ENCODE results near the gene DNM3.
A peak's percentile ranks its signal among the peaks of the same experiment; 100 is the strongest.

Gene DNM3

DNA sequence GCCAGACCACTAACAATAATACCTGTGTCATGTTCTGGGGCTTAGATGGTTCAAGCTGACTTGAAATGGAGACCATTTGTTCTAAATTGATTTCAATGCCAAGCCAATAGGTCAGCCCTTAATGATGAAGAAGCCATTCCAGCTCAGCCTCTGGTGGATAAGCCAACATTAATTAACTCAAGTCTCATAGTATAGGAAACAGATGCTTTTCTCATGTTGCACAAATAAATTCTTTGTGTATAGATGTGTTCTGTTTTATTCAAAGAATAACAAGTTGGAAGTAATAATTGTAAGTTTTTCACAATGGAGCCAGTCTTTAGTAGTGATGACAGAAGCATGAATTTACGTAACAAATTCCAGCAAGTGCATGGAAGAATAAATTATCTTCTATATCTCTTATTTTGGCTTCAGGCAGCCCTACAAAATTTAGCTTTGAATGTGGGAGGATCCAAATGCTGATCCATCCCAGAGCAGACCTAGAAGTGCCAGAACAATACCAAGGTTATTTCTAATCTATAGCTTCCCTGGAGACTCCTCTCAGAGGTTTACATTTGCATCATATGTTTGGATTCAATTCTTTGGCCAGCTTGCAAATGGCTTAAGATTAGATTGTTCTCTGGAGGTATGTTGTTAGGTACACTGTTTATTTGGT, 536.9 kb downstream of the DNM3 start:
- DNase-seq (ENCODE audit: extremely low read depth, low read depth): no peak
- no peak overlapping the region for H3K4me3 ChIP-seq (replicated peaks; ENCODE audit: low read depth, low read length)
- TF ChIP-seq CTCF (IDR thresholded peaks at IDR 0.05; ENCODE audit: low read depth, low read length, missing control alignments): no peak

DNA sequence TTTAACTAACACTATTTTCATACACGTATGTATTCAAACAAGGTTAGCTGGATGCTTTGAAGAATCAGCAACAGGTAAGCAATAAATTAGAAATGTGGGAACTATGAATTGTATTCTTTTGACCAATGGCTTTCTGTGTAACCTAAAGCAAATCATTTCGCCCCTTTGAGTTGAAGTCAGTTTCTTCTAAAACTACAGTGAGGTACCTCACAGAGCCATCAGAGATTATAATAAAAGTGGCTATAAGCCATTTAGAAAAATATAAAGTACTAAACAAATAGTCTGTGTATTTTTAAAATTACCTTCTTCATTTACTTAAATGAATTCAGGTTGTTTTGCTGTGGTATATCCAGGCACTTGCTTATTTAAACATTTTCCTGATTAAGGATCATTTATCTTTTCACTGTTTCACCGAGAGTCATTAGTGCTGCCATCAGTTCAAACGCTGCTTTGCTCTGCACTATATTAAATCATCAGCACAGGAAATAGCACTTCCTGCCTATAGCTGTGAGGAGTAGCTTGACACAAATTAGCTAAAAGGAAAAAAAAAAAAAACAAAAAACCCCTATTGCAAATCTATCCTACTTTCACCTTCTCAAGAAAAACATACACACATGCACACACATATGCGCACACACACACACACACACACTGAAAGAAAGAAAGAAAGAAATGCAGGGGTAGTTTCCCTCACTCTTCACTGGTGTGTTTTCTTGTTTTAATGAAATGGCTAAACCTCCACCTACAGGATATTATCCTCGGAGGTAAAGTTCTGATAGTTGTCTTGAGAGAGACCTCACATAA, 539.3 kb downstream of the DNM3 start:
- no peak for TF ChIP-seq CTCF (IDR thresholded peaks at IDR 0.05; ENCODE audit: low read depth, low read length, missing control alignments)
- DNase-seq (ENCODE audit: extremely low read depth, low read depth): no peak
- no peak overlapping the region for H3K4me3 ChIP-seq (replicated peaks; ENCODE audit: low read depth, low read length)

DNA sequence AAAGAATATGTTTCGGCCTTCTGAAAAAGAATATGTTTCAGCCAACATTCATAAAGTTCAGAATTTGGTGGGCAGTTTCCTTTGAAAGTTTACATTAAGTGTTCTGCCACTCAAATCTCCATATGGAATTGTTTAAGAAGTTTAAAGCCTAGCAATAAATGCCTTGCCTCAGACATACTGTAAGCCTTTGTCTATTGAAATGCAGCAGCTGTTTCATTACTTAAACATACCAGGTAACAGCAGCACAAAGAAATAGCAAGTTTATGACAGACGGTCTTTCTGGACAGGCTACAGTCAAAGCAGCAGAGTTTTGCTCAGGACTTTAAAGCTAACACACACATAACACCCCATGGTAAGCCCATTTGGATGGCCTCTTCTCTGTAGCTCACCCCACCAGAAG, 540.6 kb downstream of the DNM3 start:
- H3K4me3 ChIP-seq (replicated peaks; ENCODE audit: low read depth, low read length): no peak overlapping the region
- no peak for TF ChIP-seq CTCF (IDR thresholded peaks at IDR 0.05; ENCODE audit: low read depth, low read length, missing control alignments)
- no peak for DNase-seq (ENCODE audit: extremely low read depth, low read depth)

- H3K4me3 ChIP-seq (replicated peaks; ENCODE audit: low read depth, low read length): no peak overlapping the region
- no peak for TF ChIP-seq CTCF (IDR thresholded peaks at IDR 0.05; ENCODE audit: low read depth, low read length, missing control alignments)
- DNase-seq (ENCODE audit: extremely low read depth, low read depth): no peak
Observed at GRCh38 chr1:172382406-172382805, 541.1 kb downstream of the DNM3 start.

GRCh38 chr1:172382990-172383389, 541.7 kb downstream of the DNM3 start:
- no peak for DNase-seq (ENCODE audit: extremely low read depth, low read depth)
- TF ChIP-seq CTCF (IDR thresholded peaks at IDR 0.05; ENCODE audit: low read depth, low read length, missing control alignments): no peak
- H3K4me3 ChIP-seq (replicated peaks; ENCODE audit: low read depth, low read length): no peak overlapping the region

DNA sequence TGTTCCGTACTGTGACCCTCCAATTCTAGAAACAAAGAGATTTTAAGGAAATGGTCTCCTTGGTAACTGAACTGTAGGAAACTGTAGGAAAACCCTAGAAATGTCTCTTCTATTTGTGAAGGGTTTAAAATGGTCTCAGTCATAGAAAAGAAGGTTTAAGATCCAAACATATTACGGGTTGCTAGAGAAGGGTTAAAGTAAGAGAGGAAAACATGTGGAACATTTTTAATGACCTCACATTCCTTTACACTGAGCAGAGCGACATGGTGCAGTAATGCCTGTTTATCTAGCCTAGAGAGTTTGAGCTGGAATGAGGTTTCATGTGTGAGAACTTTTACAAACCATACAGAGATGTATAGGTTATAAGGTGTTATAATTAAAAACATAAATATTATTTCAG, 542.2 kb downstream of the DNM3 start:
- H3K4me3 ChIP-seq (replicated peaks; ENCODE audit: low read depth, low read length): no peak overlapping the region
- peak; percentile 49 for DNase-seq (ENCODE audit: extremely low read depth, low read depth)
- TF ChIP-seq CTCF (IDR thresholded peaks at IDR 0.05; ENCODE audit: low read depth, low read length, missing control alignments): no peak
